GM18858 (cell line): ENCODE data around the gene TCEAL4.
"Not testable (repeated sequence)": the region's sequence is repeated elsewhere in the genome, so short reads cannot be mapped to it uniquely, and the experiment has no call there.

ENCODE experiments used
- ATAC-seq: cut with Tn5 transposase; IDR thresholded peaks from one replicate; pipeline ENCODE4 v1.9.1; 2021; ENCODE audit not compliant: unreplicated experiment

TCEAL4 gene

DNA sequence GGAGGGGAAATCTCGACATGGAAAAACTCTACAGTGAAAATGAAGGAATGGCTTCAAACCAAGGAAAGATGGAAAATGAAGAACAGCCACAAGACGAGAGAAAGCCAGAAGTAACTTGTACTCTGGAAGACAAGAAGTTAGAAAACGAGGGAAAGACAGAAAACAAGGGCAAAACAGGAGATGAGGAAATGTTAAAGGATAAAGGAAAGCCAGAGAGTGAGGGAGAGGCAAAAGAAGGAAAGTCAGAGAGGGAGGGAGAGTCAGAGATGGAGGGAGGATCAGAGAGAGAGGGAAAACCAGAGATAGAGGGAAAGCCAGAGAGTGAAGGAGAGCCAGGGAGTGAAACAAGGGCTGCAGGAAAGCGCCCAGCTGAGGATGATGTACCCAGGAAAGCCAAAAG is 1.3 kb downstream of the TCEAL4 start:
- ATAC-seq, result no peak

DNA sequence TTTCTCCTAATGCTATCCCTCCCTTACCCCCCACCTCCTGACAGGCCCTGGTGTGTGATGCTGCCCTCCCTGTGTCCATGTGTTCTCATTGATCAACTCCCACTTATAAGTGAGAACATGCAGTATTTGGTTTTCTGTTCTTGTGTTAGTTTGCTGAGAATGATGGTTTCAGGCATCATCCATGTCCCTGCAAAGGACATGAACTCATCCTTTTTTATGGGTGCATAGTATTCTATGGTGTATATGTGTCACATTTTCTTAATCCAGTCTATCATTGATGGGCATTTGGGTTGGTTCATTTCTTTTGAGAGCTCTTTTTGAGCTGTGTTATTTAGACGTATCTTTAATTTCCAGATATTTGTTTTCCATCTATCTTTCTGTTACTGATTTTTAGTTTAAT is 7.0 kb downstream of the TCEAL4 start:
- ATAC-seq, result not testable (repeated sequence)

DNA sequence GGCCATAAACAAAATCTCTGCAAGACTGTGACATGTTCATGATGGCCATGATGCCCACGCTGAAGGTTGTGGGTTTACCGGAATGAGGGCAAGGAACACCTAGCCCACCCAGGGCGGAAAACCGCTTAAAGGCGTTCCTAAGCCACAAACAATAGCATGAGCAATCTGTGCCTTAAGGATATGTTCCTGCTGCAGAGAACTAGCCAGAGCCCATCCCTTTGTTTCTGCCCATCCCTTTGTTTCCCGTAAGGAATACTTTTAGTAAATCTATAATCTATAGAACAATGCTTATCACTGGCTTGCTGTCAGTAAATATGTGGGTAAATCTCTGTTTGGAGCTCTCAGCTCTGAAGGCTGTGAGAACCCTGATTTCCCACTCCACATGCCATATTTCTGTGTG is 9.9 kb downstream of the TCEAL4 start:
- ATAC-seq, result not testable (repeated sequence)

DNA sequence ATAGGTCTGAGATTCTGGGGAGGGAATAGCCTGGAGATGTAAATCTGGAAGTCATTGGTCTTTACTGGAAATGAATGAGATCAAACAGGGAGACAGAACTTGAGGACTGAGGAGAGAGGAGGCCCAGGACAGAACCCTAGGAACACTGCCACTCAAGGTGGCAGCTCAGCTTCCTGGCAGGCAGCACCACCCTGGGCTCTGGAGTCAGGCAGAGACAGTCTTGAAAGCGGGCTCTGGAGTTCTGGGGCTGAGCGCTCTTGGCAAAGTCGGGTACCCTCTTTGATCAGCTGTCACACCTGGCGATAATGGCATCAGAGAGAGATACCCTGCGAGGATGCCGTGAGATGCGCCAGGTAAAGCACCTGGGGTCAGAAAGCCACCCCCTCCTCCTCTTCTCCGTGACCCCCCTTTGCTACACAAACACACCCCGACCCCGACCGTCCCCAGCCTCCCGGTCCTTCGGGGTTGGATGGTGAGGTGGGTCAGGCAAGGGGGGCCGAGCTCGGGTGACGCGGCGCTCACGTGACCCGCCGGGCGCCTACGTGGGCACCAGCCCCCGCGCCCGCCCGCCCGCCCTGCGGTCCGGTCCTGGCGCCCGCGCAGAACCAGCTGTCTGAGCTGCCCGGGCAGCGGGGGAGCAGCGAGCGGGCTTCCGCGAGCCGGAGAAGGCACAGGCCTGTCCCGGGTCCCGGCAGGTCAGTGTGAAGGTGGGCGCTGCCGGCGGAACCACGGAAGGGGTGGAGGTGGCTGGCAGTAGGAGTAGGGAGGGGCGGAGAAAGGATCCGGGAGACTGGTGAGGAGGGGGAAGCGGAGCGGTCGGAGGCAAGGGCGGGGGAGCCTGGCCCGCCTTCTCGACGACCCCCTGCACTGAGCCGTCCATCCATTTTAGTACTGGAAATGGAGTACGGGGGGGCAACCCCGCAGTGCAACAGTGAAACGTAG is 22.3 kb downstream of the TCEAL4 start, which contains the start of gene TCEAL3:
TCEAL3 (plus strand) TSS at position 600 of the 942 bp plus-strand sequence. CDS start 1,102 bp downstream, outside the sequence.
- ATAC-seq, result peak; percentile 48

DNA sequence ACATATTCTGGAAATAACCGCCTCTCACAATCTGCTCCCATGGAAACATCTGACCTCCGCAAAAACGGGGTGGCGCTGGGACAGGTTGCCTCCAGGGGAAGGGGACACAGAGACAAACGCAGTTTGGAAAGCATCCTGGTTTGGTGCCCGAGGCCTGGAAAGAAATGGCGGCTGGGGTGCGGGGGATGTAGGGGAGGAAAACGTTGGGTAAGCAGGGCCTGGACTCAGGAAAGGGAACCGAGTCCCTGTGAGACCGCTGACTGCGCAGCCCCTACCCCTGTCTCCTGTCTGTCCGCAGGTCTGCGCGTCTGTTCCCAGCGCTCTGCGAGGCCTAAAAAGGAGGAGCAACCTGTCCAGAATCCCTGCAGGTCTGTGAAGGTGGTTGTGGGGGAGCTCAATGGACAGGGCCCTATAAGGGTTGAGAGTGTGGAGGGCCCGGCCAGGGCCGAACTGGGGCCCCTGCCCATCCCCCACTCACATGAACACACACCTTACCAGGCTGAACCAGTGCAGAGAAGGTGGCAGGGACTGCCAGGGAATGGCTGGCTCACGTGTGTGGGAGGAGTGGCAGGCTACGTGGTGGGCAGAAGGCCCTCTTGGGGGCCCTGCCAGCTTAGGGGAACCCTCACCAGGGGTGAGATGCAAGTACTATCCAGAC is 23.1 kb downstream of the TCEAL4 start:
- ATAC-seq, result no peak

DNA sequence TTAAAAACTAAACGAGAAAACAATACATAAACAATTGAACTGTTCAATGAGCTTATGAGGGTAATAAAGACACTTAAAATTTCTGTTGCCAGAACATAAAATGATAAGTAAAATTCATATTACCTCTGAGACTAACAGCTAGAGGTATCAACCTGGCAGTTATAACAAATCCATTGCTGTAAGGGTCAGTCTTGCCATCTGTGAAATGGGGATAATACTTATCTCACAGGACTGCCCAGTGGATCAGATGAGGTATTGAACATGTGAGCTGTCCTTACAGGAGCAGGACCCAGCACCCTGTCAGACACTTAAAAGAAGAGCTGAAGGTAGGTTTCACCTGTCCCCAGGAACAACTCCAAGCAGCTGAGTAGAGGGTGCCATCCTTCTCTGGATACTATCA is 25.0 kb downstream of the TCEAL4 start:
- ATAC-seq, result no peak

DNA sequence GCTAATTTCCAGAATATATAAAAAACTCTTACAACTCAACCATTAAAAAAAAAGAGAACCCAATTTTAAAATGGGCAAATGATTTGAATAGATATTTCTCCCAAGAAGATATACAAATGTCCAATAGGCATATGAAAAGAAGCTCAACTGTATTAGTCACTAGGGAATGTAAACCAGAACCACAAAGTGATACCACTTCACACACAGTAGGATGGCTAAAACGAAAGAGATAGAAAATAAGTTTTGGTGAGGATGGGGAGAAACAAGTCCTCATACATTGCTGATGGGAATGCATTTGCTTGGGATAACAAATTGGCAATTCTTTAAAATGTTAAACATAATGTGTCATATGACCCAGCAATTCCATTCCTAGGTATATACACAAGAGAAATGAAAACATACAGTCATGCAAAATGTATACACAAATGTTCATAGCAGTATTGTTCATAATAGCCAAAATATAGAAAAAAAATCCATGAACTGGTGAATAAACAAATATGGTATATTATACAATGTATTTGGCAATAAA is 28.1 kb downstream of the TCEAL4 start:
- ATAC-seq, result no peak

DNA sequence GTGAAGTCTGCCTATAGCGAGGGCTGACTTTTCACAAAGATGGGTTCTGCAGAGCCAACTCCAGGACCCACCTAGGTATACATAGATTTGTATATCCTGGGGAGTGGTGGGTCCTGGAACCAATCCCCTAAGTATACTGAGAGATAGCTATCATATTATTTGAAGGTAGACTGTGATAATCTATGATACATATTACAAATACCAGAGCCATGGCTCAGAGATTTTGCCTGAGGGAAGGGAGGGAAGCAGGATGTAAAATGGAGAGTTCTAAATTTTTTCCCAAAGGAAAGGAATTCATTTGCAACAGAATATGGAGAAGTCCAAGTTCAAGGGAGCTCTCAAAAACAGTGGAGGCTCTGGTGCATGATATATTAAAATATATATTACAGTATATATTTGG is 29.7 kb downstream of the TCEAL4 start:
- ATAC-seq, result no peak

DNA sequence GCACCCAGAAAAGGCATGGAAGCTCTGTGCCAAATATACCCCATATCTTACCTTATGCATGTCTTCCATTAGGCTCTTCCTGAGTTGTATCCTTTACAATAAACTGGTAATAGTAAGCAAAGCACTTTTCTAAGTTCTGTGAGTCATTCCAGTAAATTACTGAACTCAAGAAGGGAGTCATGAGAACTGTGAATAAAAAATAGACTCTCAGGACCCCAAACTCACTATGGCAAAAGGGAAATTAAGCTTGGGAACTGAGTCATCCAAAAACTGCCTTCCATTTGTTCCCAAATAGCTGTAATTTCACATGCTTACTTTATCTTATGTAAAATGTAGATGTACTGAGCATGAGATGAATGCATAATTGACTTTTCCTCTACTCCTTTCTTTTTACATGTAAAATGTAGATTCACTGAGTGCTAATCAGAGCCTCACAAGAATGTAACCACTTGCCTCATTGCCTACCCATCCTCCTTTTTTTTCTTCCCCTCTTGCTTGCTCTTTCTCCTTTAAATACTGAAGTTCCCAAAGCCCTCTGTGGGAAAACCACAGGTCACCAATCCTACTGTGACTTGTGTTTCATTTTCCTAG is 30.6 kb downstream of the TCEAL4 start:
- no peak for ATAC-seq

DNA sequence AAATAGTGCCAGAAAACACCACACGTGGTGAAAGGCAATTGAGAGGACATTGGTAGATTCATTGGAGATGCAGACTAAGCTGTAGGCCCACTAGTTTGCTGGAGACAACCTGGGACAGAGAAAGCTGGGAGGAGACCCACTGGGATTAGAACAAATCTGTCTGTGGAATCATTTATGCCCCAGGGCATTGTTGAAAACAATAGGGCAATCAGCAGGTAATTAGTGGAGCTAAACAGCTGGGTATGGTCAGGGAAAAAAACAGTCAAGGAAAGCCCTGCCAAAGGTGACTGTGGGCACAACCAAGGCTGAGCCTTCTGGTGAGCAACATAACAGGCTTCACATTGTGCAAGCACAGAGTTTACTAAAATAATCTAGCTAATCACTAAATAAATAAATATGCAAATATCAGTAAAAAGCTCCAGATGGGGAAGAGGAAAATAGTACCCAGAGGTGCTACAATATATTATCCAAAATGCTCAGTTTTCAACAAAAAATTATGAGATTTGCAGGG is 31.4 kb downstream of the TCEAL4 start:
- ATAC-seq, result no peak

DNA sequence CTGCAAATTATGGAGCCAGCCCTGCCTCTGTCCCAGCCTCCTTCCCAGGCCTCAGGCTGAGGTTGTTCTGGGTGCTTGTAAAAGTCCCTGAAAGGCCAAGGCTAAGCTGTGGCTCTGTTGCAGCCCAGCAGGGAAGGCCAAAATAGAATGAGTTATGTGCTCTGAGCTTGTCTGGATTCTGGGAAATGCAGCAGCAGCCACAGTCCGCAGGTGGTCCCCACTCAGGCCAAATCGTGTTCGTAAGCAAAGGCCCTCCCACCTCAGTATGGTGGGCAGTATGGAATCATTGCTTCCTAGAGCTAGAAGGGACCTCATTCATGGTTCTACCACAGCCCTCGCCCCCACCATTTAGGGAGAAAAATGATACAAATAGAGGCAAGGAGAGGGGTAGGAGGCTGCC is 38.8 kb downstream of the TCEAL4 start:
- no peak for ATAC-seq

DNA sequence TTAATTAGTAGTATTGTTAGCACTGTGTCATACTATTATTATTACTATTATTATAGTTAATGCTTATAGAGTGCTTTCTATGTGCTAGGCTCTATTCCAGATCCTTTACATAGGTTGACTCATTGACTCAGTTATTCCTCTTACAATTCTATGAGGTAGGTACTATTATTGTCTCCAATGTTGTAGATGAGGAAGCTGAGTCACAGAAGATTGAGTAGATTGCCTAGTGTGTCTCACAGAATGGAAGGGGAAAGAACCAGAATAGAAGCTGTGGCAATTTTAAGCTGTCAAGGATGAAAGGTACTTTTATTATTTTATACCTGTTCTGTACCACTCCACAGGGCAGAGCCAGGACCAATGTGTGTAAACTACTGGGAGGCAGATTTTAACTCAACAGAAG is 41.5 kb downstream of the TCEAL4 start:
- no peak for ATAC-seq

DNA sequence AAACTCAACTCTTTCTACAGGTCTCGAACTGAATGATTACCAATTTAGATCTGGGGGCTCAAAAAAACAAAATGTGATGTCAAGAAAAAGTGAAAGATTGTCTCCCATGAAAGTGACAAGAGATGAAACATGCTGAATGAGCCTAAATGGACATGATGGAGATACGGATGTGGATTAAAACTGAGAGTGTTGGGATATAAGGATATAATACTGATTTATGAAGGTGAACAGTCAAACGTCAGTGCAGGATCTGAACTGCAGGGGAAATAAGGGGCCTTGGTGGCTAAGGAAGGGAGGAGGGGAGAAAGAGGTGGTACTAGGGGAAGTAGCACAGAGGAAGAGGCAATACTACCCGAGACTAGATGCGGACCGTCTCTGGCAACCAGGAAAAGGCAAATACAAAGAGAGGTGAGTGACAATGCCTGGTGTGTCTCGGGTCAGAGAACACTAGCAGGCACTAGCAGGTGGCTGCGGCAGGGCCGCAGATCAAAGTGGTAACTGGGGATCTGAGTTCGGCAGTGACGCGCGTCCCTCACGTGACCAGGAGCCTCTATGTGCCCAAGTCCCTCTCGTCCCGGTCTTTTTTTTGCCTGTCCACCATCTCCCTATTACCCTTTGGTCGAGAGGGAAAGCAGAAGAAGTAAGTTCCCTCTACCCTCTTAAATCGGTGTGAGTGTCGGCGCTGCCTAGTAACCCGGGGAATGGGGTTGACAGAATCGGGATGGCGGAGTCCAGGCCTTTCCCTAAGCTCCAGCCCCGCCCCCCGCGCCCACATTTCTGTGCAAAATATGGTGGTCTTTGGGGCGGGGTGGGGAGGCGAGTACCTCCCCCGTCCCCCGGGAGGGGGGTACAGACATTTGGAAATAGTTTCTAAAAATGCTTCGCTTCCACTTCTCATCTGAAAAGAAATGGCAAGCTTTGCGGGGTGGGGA is 43.3 kb downstream of the TCEAL4 start, which contains the start of gene TCEAL1:
TCEAL1 (plus strand) TSS at position 590 of the 932 bp plus-strand sequence. CDS start 942 bp downstream, outside the sequence.
- peak; percentile 64 for ATAC-seq

DNA sequence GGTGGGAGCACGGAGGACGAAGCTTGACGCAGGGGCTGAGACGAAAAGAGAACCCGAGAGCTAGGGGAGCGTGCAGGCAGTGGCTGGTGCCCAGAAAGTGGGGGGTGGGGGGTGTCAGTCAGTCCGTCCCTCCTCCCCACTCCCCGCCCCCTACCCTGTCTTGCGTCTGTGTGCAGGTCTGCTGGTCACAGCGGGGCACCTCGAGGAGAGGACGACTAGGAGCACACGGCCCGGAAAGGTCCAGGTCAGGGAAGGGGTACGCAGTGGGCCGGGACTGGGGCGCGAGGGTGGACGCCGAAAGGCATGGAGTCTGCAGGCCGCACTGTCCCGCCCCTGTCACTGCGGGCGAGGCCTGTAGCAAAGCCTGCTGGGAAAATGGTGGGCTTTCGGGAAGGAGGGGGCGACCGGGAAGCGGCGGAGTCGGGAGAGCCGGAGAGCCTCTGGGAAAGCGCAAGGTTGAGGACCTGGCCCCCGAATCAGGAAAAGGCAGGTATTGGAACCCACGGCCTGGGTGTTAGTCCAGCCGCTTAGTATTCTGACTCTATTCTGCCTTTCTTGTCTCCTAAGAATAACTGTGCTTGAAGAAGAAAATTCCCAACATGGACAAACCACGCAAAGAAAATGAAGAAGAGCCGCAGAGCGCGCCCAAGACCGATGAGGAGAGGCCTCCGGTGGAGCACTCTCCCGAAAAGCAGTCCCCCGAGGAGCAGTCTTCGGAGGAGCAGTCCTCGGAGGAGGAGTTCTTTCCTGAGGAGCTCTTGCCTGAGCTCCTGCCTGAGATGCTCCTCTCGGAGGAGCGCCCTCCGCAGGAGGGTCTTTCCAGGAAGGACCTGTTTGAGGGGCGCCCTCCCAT is 44.2 kb downstream of the TCEAL4 start:
- ATAC-seq, result no peak

DNA sequence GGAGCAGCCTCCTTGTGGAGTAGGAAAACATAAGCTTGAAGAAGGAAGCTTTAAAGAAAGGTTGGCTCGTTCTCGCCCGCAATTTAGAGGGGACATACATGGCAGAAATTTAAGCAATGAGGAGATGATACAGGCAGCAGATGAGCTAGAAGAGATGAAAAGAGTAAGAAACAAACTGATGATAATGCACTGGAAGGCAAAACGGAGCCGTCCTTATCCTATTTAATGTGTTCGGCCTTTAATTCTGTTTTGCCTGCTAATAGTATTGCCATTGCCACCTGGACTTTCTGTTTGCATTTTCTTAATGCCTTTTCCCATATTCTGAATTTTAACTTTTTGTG is 44.8 kb downstream of the TCEAL4 start:
- ATAC-seq, result no peak

DNA sequence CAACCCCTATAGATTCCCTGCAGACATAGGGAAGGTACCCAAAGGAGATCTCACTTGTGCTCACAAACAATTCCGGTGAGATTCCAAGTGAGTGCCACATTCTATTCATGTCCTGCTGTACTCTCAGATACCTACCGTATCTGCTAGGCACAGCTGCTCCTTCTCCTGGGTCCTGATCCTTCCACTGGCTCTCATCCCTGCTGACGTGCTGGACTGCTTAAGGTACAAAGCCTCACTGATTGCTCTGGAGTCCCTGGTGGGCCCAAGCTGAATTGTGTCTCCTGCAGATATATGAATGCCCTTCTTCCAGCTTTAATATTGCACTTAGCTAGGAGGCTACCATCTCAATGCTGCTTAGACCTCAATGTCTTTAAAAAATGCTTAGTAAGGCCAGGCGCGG is 45.8 kb downstream of the TCEAL4 start:
- ATAC-seq, result no peak

DNA sequence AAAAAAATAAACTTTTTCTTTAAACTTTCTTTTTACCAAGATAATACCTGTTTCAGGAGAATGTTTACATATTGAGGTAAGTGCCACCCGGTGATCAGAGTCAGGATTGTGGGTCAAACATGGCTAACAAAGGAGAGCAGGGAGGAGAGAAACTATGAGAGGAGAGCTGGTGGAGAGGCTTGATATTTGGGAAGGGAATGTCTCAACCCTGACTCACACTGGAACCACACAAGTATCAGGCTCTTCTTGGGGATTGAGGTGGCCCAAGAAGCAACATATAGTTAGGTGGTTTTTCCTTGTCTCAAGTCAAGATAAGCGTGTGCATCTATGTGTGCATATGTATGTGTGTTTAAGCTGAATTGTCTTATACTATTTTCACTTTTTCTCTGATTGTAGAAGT is 50.1 kb downstream of the TCEAL4 start:
- ATAC-seq, result no peak
